ENCODE results near the gene ZFP3.
"Not testable (repeated sequence)": the region's sequence is repeated elsewhere in the genome, so short reads cannot be mapped to it uniquely, and the experiment has no call there.

ZFP3 gene

DNA sequence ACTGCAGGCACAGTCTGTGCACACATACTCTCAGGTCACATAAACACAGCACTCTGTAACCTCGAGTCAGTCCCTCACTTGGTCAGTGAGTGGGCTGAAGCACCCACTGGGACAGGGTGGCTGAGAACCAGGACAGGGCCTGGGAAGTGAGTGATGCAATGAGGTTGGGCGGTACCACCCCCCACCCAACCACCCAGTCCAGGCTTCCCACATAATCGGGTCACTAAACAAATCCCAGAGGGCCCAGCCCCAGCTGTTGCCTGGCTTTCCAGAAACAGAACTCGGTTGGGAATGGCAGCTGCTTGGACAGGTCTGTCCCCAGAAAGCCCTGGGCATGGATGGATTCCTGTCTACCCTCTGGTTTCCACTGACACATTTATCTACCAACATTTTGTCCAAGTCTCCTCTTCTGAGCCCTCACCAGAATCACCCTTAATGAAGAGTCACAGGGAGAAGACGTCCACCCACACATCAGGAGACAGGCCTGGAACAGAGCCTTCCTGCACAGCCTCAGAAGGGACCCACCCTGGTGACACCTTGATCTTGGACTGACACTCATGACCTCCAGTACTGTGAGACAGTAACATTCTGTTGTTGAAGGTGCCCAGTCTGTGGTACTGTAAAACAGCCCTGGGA, 46.0 kb downstream of the ZFP3 start:
- not testable (repeated sequence) for DNase-seq (ENCODE audit: low read depth in 2 of 2, low spot score in 1 of 2)

- DNase-seq (ENCODE audit: low read depth in 2 of 2, low spot score in 1 of 2) = not testable (repeated sequence)
Measured at GRCh38 chr17:5124896-5125295, 46.6 kb downstream of the ZFP3 start.

DNA sequence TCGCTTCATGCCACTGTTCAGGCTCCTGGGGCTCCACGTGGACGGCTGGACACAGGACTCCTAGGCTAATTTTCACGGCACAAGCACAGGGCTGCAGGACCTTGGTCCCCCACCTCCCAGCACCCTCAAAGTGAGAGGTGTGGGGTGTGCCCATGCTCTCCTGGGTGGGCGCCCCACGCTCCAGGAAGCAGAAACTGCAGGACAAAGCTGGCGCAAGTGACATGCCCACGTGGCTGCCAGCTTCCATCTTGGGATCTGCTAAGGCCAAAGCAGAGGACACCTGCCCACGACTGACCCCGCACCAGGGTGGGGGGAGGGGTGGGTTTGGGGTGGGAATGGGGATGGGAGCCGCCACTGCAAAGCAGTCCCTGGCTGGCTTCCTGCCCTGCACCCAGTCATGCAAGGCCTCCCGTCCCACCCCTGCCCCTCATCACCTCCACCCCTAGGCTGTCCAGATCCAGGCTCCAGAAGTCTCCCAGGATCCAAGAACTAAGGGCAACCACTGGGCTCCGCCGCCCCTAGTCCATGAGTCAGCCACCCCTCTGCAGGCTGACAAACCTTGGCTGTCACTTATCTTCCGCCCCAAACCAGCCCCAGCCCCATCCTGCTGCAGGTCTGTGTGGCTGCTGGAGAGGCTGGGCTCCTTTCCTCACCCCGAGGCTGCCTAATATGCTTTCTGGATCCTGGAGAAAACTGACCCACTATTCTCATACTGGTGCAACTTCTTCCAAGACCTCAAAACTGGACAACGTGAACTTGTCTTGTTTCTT, 48.6 kb downstream of the ZFP3 start:
- no peak for DNase-seq (ENCODE audit: low read depth in 2 of 2, low spot score in 1 of 2)

GRCh38 chr17:5127910-5128309, 49.6 kb downstream of the ZFP3 start:
- no peak for DNase-seq (ENCODE audit: low read depth in 2 of 2, low spot score in 1 of 2)

GRCh38 chr17:5128387-5128786, 50.1 kb downstream of the ZFP3 start:
- not testable (repeated sequence) for DNase-seq (ENCODE audit: low read depth in 2 of 2, low spot score in 1 of 2)

DNA sequence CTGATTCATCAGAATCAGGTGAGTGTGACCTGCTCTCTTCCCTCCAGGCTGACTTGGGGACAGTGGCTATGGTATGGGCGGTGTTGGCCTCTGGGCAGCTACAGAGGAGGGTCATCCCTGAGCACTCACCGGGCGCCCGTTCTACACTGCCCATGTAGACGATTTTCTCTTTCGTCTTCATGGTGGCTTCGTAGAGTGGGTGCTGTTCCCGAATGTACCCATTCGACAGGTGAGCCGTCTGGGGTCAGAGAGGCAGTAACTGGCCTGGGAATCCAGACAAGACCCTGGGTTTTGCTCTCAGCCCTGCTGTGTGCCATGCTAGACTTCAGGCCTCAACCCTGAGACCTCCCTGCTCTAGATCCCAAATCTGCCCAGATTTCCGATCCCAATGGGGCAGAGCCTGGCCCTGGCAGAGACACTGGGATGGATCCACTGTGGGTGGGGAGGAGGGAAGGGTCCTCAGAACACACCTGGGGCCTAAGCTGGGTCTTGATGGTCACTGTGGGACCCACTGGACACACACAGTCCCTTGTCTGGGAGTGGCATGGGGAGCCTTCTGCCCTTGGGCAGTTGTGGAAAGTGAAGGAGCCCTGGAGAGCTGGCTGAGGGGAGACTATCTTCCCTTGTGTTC, 50.8 kb downstream of the ZFP3 start:
- no peak for DNase-seq (ENCODE audit: low read depth in 2 of 2, low spot score in 1 of 2)

GRCh38 chr17:5129770-5130169, 51.5 kb downstream of the ZFP3 start:
- not testable (repeated sequence) for DNase-seq (ENCODE audit: low read depth in 2 of 2, low spot score in 1 of 2)

- DNase-seq (ENCODE audit: low read depth in 2 of 2, low spot score in 1 of 2) = not testable (repeated sequence)
Measured at GRCh38 chr17:5130261-5130660, 52.0 kb downstream of the ZFP3 start.

GRCh38 chr17:5130687-5131086, 52.4 kb downstream of the ZFP3 start:
- DNase-seq (ENCODE audit: low read depth in 2 of 2, low spot score in 1 of 2) = not testable (repeated sequence)

- no peak for DNase-seq (ENCODE audit: low read depth in 2 of 2, low spot score in 1 of 2)
Measured at GRCh38 chr17:5131146-5131715, 53.0 kb downstream of the ZFP3 start.

DNA sequence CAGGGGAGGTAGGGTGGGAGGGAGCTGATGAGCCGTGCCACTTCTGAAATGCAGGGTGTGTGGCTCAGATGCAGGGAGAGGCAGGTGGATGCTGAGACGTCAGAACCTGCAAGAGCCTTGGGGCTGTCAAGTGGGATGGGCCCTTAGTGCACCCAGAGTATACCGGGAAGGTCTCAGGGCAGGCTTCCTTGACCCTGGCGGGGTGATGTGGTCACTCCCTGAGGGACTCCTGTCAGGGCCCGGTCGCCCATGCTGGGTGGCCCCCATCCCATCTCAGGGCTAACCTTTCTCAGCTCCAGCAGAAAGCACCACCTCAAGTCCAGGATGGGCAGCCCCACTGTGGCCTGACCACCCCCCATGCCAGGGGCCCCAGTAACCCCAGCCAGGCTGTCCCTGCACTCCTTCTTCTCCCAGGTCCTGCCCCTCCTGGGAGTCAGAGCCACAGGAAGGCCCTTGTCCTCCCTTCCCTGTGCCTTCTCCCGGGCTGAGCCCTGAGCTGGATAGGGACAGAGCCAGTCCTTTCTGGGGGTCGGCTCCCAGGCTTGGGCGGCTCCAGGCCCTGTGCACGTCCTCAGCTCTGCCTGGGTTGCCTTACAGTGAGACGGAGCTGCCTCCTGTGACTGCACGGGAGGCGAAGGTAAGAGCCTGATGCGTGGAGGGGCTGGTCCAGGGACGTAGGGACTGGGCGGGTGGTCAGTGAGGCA, 53.7 kb downstream of the ZFP3 start:
- DNase-seq (ENCODE audit: low read depth in 2 of 2, low spot score in 1 of 2) = not testable (repeated sequence)

DNA sequence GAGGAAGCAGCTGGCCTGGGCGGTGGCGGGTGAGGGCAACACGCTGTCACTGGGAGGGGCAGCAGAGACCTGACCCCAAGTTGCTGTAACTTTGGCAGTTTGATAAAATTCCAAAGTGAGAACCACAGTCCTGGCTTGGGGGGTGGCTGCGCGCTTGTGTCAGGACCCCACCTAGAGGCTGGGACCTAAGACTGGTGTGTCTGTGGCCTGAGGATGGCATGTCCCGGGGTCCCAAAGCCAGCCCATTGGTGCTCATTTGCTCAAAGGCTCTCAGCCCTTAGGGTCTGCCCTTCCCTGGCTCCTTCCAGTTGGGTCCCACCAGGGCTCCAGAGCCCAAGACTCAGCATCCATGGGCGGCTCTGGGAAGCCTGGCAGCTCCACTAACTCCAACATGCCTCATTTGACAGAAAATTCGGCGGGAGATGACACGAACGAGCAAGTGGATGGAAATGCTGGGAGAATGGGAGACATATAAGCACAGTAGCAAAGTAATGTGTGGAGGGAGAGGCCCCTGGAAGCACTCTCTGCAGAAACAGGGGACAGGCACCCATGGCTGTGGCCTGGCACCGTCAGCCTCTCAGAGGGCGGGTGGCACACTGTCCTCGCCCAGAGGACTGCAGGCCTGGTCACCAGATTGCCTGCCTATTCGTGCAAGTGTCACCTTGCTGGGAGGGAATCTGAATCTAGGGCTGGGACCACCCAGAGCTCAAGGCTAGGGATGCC, 54.4 kb downstream of the ZFP3 start:
- DNase-seq (ENCODE audit: low read depth in 2 of 2, low spot score in 1 of 2) = not testable (repeated sequence)

DNA sequence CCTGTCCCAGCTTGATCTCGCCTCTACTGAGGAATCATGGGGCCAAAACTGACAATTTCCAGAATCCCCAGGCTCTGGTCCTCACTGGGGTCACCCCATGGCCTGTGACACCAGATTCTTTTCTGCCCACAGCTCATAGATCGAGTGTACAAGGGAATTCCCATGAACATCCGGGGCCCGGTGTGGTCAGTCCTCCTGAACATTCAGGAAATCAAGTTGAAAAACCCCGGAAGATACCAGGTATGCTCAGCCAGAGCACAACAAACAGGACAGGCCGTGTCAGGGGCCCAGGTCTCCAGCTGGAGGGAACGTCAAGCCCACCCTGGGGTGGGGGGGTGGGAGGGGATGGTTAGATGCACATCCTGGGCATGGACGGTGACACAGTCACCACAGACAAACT, 55.0 kb downstream of the ZFP3 start:
- no peak for DNase-seq (ENCODE audit: low read depth in 2 of 2, low spot score in 1 of 2)

GRCh38 chr17:5133961-5134360, 55.7 kb downstream of the ZFP3 start:
- not testable (repeated sequence) for DNase-seq (ENCODE audit: low read depth in 2 of 2, low spot score in 1 of 2)

DNA sequence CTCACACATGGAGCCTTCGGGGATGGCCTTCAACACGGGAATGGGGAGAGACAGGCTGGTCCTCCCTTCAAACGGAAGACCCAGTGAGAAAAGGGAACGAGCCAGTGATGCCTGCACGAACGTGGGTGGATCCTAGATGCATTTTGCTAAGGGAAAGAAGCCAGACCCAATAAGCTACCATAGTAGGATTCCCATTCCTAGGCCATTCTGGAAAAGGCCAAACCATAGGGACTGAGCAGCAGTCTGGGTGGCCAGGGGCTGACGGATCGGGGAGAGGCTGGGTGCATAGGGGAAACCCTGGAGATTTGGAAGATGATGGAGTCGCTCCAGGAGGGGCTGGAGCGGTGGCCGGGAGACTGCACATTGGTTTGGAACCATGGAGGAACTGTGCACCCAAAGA, 56.3 kb downstream of the ZFP3 start:
- DNase-seq (ENCODE audit: low read depth in 2 of 2, low spot score in 1 of 2) = not testable (repeated sequence)

- DNase-seq (ENCODE audit: low read depth in 2 of 2, low spot score in 1 of 2) = not testable (repeated sequence)
Measured at GRCh38 chr17:5135131-5135712, 57.0 kb downstream of the ZFP3 start.

GRCh38 chr17:5135726-5136579, 57.7 kb downstream of the ZFP3 start:
- no peak for DNase-seq (ENCODE audit: low read depth in 2 of 2, low spot score in 1 of 2)

GRCh38 chr17:5136580-5137412, 58.5 kb downstream of the ZFP3 start:
- DNase-seq (ENCODE audit: low read depth in 2 of 2, low spot score in 1 of 2) = not testable (repeated sequence)

All from stimulated activated CD8-positive, alpha-beta memory T cell treated with anti-CD3 and anti-CD28 coated beads, Interleukin-4, amount 100 ng/mL, for 1 hour (primary cell).